Measurements from ENCODE around the gene CHD6.

DNA sequence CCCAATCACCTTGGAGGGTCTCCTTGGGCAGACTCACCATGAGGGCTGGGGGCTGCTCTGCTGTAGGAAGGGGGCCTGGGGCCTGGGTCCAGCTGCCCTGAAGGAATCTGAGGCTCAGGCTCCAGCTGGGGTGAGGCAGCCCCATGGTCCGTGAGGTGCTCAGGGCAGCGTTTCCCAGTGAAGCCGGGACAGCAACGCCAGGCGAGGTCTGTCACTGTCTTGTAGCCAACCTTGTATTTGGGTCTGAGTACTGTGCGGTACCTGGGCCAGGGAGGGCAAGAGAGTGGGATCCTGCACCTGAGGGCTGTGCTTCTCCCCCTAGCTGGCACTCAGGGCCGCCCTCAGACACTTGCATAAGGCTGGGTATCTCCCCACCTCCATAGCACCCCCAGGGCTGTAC lies 254.6 kb downstream of the CHD6 start:
- TF ChIP-seq POLR2A (IDR thresholded peaks at IDR 0.05) (no peak), EP300 (IDR thresholded peaks at IDR 0.05) (no peak), POLR2AphosphoS5 (IDR thresholded peaks at IDR 0.05) (no peak)
- TF ChIP-seq, protein P1, sequence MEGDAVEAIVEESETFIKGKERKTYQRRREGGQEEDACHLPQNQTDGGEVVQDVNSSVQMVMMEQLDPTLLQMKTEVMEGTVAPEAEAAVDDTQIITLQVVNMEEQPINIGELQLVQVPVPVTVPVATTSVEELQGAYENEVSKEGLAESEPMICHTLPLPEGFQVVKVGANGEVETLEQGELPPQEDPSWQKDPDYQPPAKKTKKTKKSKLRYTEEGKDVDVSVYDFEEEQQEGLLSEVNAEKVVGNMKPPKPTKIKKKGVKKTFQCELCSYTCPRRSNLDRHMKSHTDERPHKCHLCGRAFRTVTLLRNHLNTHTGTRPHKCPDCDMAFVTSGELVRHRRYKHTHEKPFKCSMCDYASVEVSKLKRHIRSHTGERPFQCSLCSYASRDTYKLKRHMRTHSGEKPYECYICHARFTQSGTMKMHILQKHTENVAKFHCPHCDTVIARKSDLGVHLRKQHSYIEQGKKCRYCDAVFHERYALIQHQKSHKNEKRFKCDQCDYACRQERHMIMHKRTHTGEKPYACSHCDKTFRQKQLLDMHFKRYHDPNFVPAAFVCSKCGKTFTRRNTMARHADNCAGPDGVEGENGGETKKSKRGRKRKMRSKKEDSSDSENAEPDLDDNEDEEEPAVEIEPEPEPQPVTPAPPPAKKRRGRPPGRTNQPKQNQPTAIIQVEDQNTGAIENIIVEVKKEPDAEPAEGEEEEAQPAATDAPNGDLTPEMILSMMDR (IDR thresholded peaks at IDR 0.05) = no peak

Data from sigmoid colon (tissue), 4 donors.